Osteoblast (primary cell): Measurements from ENCODE around the gene PDE9A. TPM values are rescaled to one million over a fixed set of nuclear protein-coding genes. Genes with fewer than 3 reads are reported as not detected.

Experiments
- DNase-seq: peaks from one replicate; pipeline ENCODE4 v3.0.0; 2011; ENCODE audit warnings: low spot score, mixed read lengths; ENCODE audit not compliant: insufficient read length; ENCODE audit errors: missing footprints
- H2AFZ ChIP-seq: 2 replicates; pipeline ENCODE4 v1.6.0; 2011; ENCODE audit warnings: mild to moderate bottlenecking, low read length
- H3K27ac ChIP-seq: 2 replicates; pipeline ENCODE4 v1.5.1; 2011; ENCODE audit warnings: mild to moderate bottlenecking, low read depth, low read length, moderate library complexity
- H3K27me3 ChIP-seq: 2 replicates; pipeline ENCODE4 v1.6.0; 2012; ENCODE audit warnings: mild to moderate bottlenecking, control low read depth, inconsistent platforms, low read length, moderate library complexity; ENCODE audit not compliant: insufficient read depth
- H3K36me3 ChIP-seq: 2 replicates; pipeline ENCODE4 v1.5.1; 2011; ENCODE audit warnings: mild to moderate bottlenecking, low read length, control low read depth, moderate library complexity; ENCODE audit not compliant: insufficient read depth
- H3K4me1 ChIP-seq: 2 replicates; pipeline ENCODE4 v1.5.1; 2011; ENCODE audit warnings: mild to moderate bottlenecking, low read length, control low read depth, moderate library complexity; ENCODE audit not compliant: insufficient read depth
- H3K4me2 ChIP-seq: 2 replicates; pipeline ENCODE4 v1.6.0; 2011; ENCODE audit warnings: mild to moderate bottlenecking, low read length; ENCODE audit not compliant: insufficient read depth
- H3K4me3 ChIP-seq: fragments of 200-600 bp; sonication (generic); 3 replicates; pipeline ENCODE4 v1.5.1; 2012; ENCODE audit warnings: mild to moderate bottlenecking, low read length, inconsistent platforms; ENCODE audit not compliant: insufficient read depth
- H3K79me2 ChIP-seq: 2 replicates; pipeline ENCODE4 v1.6.0; 2012; ENCODE audit warnings: mild to moderate bottlenecking, low read length, control low read depth, inconsistent platforms; ENCODE audit not compliant: insufficient read depth
- H3K9me3 ChIP-seq: 2 replicates; pipeline ENCODE4 v1.5.1; 2011; ENCODE audit warnings: low read depth, low read length, control low read depth
- H4K20me1 ChIP-seq: 2 replicates; pipeline ENCODE4 v1.6.0; 2012; ENCODE audit warnings: mild to moderate bottlenecking, low read length, control low read depth; ENCODE audit not compliant: insufficient read depth
- CTCF ChIP-seq: IDR thresholded peaks from 2 replicates; pipeline ENCODE4 v1.5.1; 2011; ENCODE audit warnings: mild to moderate bottlenecking, low read depth, low read length, moderate library complexity; ENCODE audit errors: extremely low read depth
- total RNA-seq: library from RNA; depleted of rRNA; stranded (reverse); fragments of >200 nt; gene quantifications from 2 replicates; pipeline ENCODE4 v1.2.3, GENCODE V29; 2012

The PDE9A gene
- total RNA-seq, 1 donor = 0.36 TPM

- Histone ChIP-seq H3K4me2 (no peak overlapping the region), H4K20me1 (no peaks in the 10 kb centered on the region), H3K27me3 (peaks cover 12% of the 10 kb centered on the region), H3K79me2 (no peaks in the 10 kb centered on the region), H3K4me1 (peaks cover 10% of the 10 kb centered on the region), H3K27ac (no peak overlapping the region), H2AFZ (no peak overlapping the region), H3K9me3 (no peaks in the 10 kb centered on the region), H3K36me3 (no peaks in the 10 kb centered on the region), H3K4me3 (no peak overlapping the region)
- DNase-seq = no peak
- TF ChIP-seq CTCF = no peak
These were observed 19.6 kb upstream of the PDE9A start for GRCh38 chr21:42633858-42634257.

GRCh38 chr21:42635848-42636519 is 17.4 kb upstream of the PDE9A start:
- H3K27ac ChIP-seq = no peak overlapping the region
- H3K27me3 ChIP-seq = peaks cover 26% of the 10 kb centered on the region
- no peak overlapping the region for H3K4me3 ChIP-seq
- H3K79me2 ChIP-seq = no peaks in the 10 kb centered on the region
- H3K4me1 ChIP-seq = peaks cover 10% of the 10 kb centered on the region
- TF ChIP-seq CTCF = no peak
- H3K9me3 ChIP-seq = no peaks in the 10 kb centered on the region
- no peak for DNase-seq
- no peaks in the 10 kb centered on the region for H3K36me3 ChIP-seq
- H3K4me2 ChIP-seq = peak overlapping the region; percentile 65
- no peaks in the 10 kb centered on the region for H4K20me1 ChIP-seq
- no peak overlapping the region for H2AFZ ChIP-seq

- DNase-seq = no peak
- Histone ChIP-seq H3K4me3 (no peak overlapping the region), H3K4me2 (peak overlapping the region; percentile 65), H3K9me3 (no peaks in the 10 kb centered on the region), H3K79me2 (no peaks in the 10 kb centered on the region), H4K20me1 (no peaks in the 10 kb centered on the region), H3K4me1 (peaks cover 16% of the 10 kb centered on the region), H3K27ac (no peak overlapping the region), H3K36me3 (no peaks in the 10 kb centered on the region), H2AFZ (no peak overlapping the region), H3K27me3 (peaks cover 28% of the 10 kb centered on the region)
- no peak for TF ChIP-seq CTCF
These were observed 16.7 kb upstream of the PDE9A start for GRCh38 chr21:42636520-42637266.
